PC-3 (cell line): Measurements from ENCODE around the gene PSKH1. TPM values are rescaled to one million over a fixed set of nuclear protein-coding genes. Genes with fewer than 3 reads are reported as not detected.

Experiments used
- ATAC-seq: fragments of 200-7000 bp; cut with Tn5 transposase; 2 replicates; pipeline ENCODE4 v1.9.1; 2020; ENCODE audit warnings: mild to moderate bottlenecking, moderate library complexity
- BruUV-seq: library from RNA; stranded (reverse); fragments of 400-500 nt; replicated peaks from 2 replicates; lab custom pipeline; 2021; lab: Mats Ljungman, UMichigan
- CTCF ChIA-PET: fragments of 300-600 bp; sonication (Branson Sonifier 250); formaldehyde crosslinking; loops from one replicate; lab custom pipeline; 2022; ENCODE audit warnings: antibody characterized with exemption; lab: Charles Lee
- POLR2A ChIA-PET: fragments of 300-600 bp; sonication (Branson Sonifier 250); formaldehyde crosslinking; loops from one replicate; lab custom pipeline; 2022; ENCODE audit warnings: antibody characterized with exemption; ENCODE audit not compliant: unreplicated experiment; lab: Charles Lee
- DNase-seq: peaks from one replicate; pipeline ENCODE4 v3.0.0-alpha.2; 2015
- H2AFZ ChIP-seq: fragments of 300-600 bp; sonication (generic); 2 replicates; pipeline ENCODE4 v1.6.0; 2016; ENCODE audit warnings: antibody characterized with exemption, low read length
- H3F3A ChIP-seq: fragments of 300-600 bp; sonication (generic); one replicate; pipeline ENCODE4 v1.6.0; 2017; ENCODE audit warnings: antibody characterized with exemption, low read length, control low read depth, mild to moderate bottlenecking; ENCODE audit not compliant: unreplicated experiment
- H3K27ac ChIP-seq: fragments of 300-600 bp; sonication (generic); 2 replicates; pipeline ENCODE4 v1.5.1; 2016; ENCODE audit warnings: mild to moderate bottlenecking, low read length
- H3K27me3 ChIP-seq: fragments of 300-600 bp; sonication (generic); 2 replicates; pipeline ENCODE4 v1.6.1; 2016; ENCODE audit warnings: low read length, mixed read lengths
- H3K36me3 ChIP-seq: fragments of 300-600 bp; sonication (generic); 2 replicates; pipeline ENCODE4 v1.6.1; 2016; ENCODE audit warnings: low read depth, mixed run types, low read length, mixed read lengths
- H3K4me1 ChIP-seq: fragments of 300-600 bp; sonication (generic); 2 replicates; pipeline ENCODE4 v1.5.1; 2016; ENCODE audit warnings: low read length; ENCODE audit not compliant: insufficient read depth
- H3K4me2 ChIP-seq: fragments of 300-600 bp; sonication (generic); 2 replicates; pipeline ENCODE4 v1.6.0; 2016; ENCODE audit warnings: low read length
- H3K4me3 ChIP-seq: fragments of 300-600 bp; sonication (generic); 2 replicates; pipeline ENCODE4 v1.5.1; 2016; ENCODE audit warnings: mild to moderate bottlenecking, low read length, mixed read lengths
- H3K79me2 ChIP-seq: fragments of 300-600 bp; sonication (generic); 2 replicates; pipeline ENCODE4 v1.6.1; 2017; ENCODE audit warnings: low read length, mixed read lengths
- H3K9ac ChIP-seq: fragments of 300-600 bp; sonication (generic); 2 replicates; pipeline ENCODE4 v1.6.0; 2016; ENCODE audit warnings: mild to moderate bottlenecking, low read length
- H3K9me2 ChIP-seq: fragments of 300-600 bp; sonication (generic); replicated peaks from 2 replicates; pipeline ENCODE4 v1.6.1; 2016; ENCODE audit warnings: mixed run types, low read length, mixed read lengths
- H3K9me3 ChIP-seq: fragments of 300-600 bp; sonication (generic); 2 replicates; pipeline ENCODE4 v1.6.1; 2016; ENCODE audit warnings: low read length, mixed read lengths
- H4K20me1 ChIP-seq: fragments of 300-600 bp; sonication (generic); 2 replicates; pipeline ENCODE4 v1.6.1; 2016; ENCODE audit warnings: low read length, mixed read lengths
- CTCF ChIP-seq: fragments of 300-600 bp; sonication (generic); conservative IDR thresholded peaks from 2 replicates; pipeline ENCODE4 v1.5.1; 2017; ENCODE audit warnings: antibody characterized with exemption, low read depth, mild to moderate bottlenecking, low read length
- EZH2 ChIP-seq: fragments of 300-600 bp; sonication (generic); IDR thresholded peaks from one replicate; pipeline ENCODE4 v1.6.1; 2017; ENCODE audit warnings: antibody characterized with exemption, mild to moderate bottlenecking, low read length; ENCODE audit not compliant: unreplicated experiment
- EZH2phosphoT487 ChIP-seq: fragments of 300-600 bp; sonication (generic); IDR thresholded peaks from 2 replicates; pipeline ENCODE4 v1.6.1; 2018; ENCODE audit warnings: mild to moderate bottlenecking, antibody characterized with exemption, low read length, borderline replicate concordance
- intact Hi-C: fragments of 100-400 bp; cut with micrococcal nuclease; formaldehyde crosslinking; loops from 2 replicates; pipeline ENCODE4 v1.9.0; 2023
- total RNA-seq: library from RNA; depleted of rRNA; stranded (reverse); fragments of >200 nt; gene quantifications from 2 replicates; pipeline ENCODE4 v1.2.3, GENCODE V29; 2014

PSKH1 gene
- total RNA-seq, 1 experiment from 2014 or later: 6.6 TPM

- Histone ChIP-seq H3K4me2 (no peak overlapping the region), H3K9me3 (no peaks in the 10 kb centered on the region), H2AFZ (no peak overlapping the region), H3F3A (no peaks in the 10 kb centered on the region), H3K4me1 (peaks cover 15% of the 10 kb centered on the region), H3K27me3 (no peaks in the 10 kb centered on the region), H3K4me3 (no peak overlapping the region), H3K27ac (no peak overlapping the region), H3K36me3 (no peaks in the 10 kb centered on the region; the same call in 1 of the 2 replicates), H3K79me2 (peaks cover 29% of the 10 kb centered on the region), H4K20me1 (no peaks in the 10 kb centered on the region), H3K9me2 (no peaks in the 10 kb centered on the region), H3K9ac (no peak overlapping the region)
- intact Hi-C loops: no loop called here
- no TSS peak for BruUV-seq
- TF ChIP-seq CTCF: no peak
- ATAC-seq (no peak), DNase-seq (no peak)
- POLR2A ChIA-PET: no interaction called here
- CTCF ChIA-PET: no interaction called here
Measured at GRCh38 chr16:67963662-67964321, 70.7 kb downstream of the PSKH1 start.

GRCh38 chr16:67964477-67965131 is 71.5 kb downstream of the PSKH1 start:
- Histone ChIP-seq H3K79me2 (peaks cover 29% of the 10 kb centered on the region), H3K4me1 (peaks cover 17% of the 10 kb centered on the region), H3K27ac (no peak overlapping the region), H3K27me3 (no peaks in the 10 kb centered on the region), H3K36me3 (no peaks in the 10 kb centered on the region; the same call in 1 of the 2 replicates), H4K20me1 (no peaks in the 10 kb centered on the region), H3K4me3 (no peak overlapping the region), H3K4me2 (no peak overlapping the region), H3K9ac (no peak overlapping the region), H2AFZ (no peak overlapping the region), H3F3A (no peaks in the 10 kb centered on the region), H3K9me3 (no peaks in the 10 kb centered on the region), H3K9me2 (no peaks in the 10 kb centered on the region)
- intact Hi-C loops: no loop called here
- DNase-seq: no peak
- POLR2A ChIA-PET: no interaction called here
- no TSS peak for BruUV-seq
- CTCF ChIA-PET: no interaction called here
- TF ChIP-seq EZH2phosphoT487 (no peak), EZH2 (no peak), CTCF (no peak)
- no peak for ATAC-seq
